Caco-2 (cell line): ENCODE results near the gene PRRC2A. TPM values are rescaled to one million over a fixed set of nuclear protein-coding genes. Genes with fewer than 3 reads are reported as not detected.

Experiments
- BruUV-seq: library from RNA; stranded (reverse); fragments of 400-500 nt; replicated peaks from 2 replicates; lab custom pipeline; 2021; lab: Mats Ljungman, UMichigan
- CTCF ChIA-PET: fragments of 300-600 bp; sonication (Branson Sonifier 250); formaldehyde crosslinking; loops from one replicate; lab custom pipeline; 2022; ENCODE audit warnings: antibody characterized with exemption; lab: Charles Lee
- POLR2A ChIA-PET: fragments of 300-600 bp; sonication (Branson Sonifier 250); formaldehyde crosslinking; loops from one replicate; lab custom pipeline; 2022; ENCODE audit warnings: antibody characterized with exemption; lab: Charles Lee
- DNase-seq, 2 experiments: peaks; one replicate each; pipeline versions ENCODE4 v3.0.0 to v3.0.0-alpha.2; 2020 to 2022
- H3K27me3 ChIP-seq: replicated peaks from 2 replicates; pipeline ENCODE4 v1.6.0; 2011; ENCODE audit warnings: low read length; ENCODE audit not compliant: control insufficient read depth, insufficient read depth
- H3K36me3 ChIP-seq: 2 replicates; pipeline ENCODE4 v1.5.1; 2011; ENCODE audit warnings: low read length; ENCODE audit not compliant: control insufficient read depth, insufficient read depth
- H3K4me1 ChIP-seq: fragments of 250-450 bp; sonication (Bioruptor Pico); 2 replicates; pipeline ENCODE4 v1.5.1; 2020; ENCODE audit warnings: mild to moderate bottlenecking
- H3K4me3 ChIP-seq: 2 replicates; pipeline ENCODE4 v1.5.1; 2011; ENCODE audit warnings: low read depth, mild to moderate bottlenecking, control low read depth, low read length
- H3K9me3 ChIP-seq: fragments of 250-450 bp; sonication (Bioruptor Pico); 2 replicates; pipeline ENCODE4 v1.5.1; 2020; ENCODE audit warnings: mild to moderate bottlenecking, moderate library complexity
- H3K27ac Mint-ChIP-seq: one replicate; pipeline ENCODE4 v1.8.0; 2022; ENCODE audit warnings: mixed read lengths; ENCODE audit not compliant: unreplicated experiment
- H3K27me3 Mint-ChIP-seq: one replicate; pipeline ENCODE4 v1.8.0; 2022; ENCODE audit warnings: mixed read lengths; ENCODE audit not compliant: insufficient read depth, unreplicated experiment
- H3K36me3 Mint-ChIP-seq: one replicate; pipeline ENCODE4 v1.8.0; 2022; ENCODE audit warnings: mild to moderate bottlenecking, mixed read lengths; ENCODE audit not compliant: insufficient read depth, unreplicated experiment
- H3K4me1 Mint-ChIP-seq: one replicate; pipeline ENCODE4 v1.8.0; 2022; ENCODE audit warnings: low read depth, mixed read lengths; ENCODE audit not compliant: unreplicated experiment
- H3K4me3 Mint-ChIP-seq: one replicate; pipeline ENCODE4 v1.8.0; 2022; ENCODE audit warnings: mild to moderate bottlenecking, moderate library complexity, mixed read lengths; ENCODE audit not compliant: unreplicated experiment
- H3K9me3 Mint-ChIP-seq: one replicate; pipeline ENCODE4 v1.8.0; 2022; ENCODE audit warnings: mixed read lengths; ENCODE audit not compliant: unreplicated experiment
- intact Hi-C: fragments of 100-400 bp; cut with micrococcal nuclease; formaldehyde crosslinking; loops from one replicate; pipeline ENCODE4 v1.10.0; 2022; ENCODE audit not compliant: unreplicated experiment
- total RNA-seq: library from RNA; stranded (reverse); gene quantifications from 2 replicates; pipeline ENCODE4 v1.2.3, GENCODE V29; 2022
- TF ChIP-seq, protein P1 (sequence below), 2 experiments: fragments of 200-600 bp in 1 of 2; IDR thresholded peaks; 1 replicate in 1 of 2; 2 replicates in 1 of 2; pipeline versions ENCODE4 v1.5.1 to v1.8.0; 2011 to 2022; ENCODE audit warnings: antibody characterized with exemption in 1 of 2, control low read depth in 1 of 2, inconsistent platforms in 1 of 2, low read depth in 1 of 2, low read length in 1 of 2, mild to moderate bottlenecking in 1 of 2, moderate library complexity in 1 of 2; ENCODE audit not compliant: insufficient read depth in 1 of 2, severe bottlenecking in 1 of 2, unreplicated experiment in 1 of 2

Gene PRRC2A
- total RNA-seq, 1 experiment from 2014 or later = 222 TPM

DNA sequence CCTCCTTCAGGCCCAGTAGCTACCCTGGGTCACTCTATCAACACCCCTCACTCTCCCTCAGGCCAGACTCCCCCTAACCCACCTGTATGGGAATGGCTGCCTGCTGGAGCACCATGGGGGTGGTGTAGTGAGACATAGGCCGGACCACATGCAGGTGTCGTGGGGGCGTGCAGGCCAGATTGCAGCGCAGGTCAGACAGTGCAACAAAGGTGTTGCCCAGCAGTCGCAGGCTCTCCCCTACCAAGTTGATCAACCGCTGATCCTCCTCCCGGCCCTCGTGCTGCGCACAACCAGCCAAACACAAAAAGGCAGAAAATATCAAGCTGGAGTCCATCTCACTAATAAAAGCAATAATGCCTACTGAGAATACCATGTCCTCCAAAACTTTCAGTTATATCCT, 24.8 kb downstream of the PRRC2A start:
- no peaks in the 10 kb centered on the region for H3K9me3 Mint-ChIP-seq
- CTCF ChIA-PET = interaction anchor here (1.1 kb wide), 1 partner anchor 46 kb away, joined by 4 read pairs; no protein-coding TSS in a partner anchor

DNA sequence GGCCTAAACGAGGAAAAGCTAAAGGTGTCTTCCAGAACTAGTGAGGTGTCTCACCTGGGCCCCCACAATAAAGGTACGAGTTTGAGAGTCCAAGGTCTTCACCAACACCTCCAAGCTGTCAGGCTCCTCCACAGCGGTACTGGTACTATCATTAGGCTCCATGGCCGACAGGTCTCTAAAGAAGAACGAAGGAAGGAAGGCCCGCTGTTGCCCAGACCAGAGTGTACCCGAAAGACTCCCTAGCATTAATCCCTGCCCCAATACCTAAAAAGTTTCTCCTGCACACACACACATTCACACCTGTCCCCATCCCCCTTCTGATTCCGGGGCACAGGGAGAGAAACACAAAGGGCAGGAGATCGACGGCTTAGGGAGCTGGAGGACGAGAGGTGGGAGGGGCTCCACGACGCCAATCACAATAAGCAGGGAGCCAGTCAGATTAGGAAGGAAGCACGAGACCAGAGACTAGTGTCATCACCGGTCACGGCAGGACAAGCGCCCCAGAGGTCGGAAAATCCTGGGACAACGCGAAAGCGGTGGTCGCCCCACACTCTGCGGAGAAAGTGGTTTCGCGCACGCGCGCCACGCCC, 31.2 kb downstream of the PRRC2A start:
- peak; percentile 82 to 83 for DNase-seq
- BruUV-seq = TSS peak; percentile 55
- Histone ChIP-seq H3K36me3 (peaks cover 6% of the 10 kb centered on the region), H3K27me3 (no peaks in the 10 kb centered on the region), H3K4me1 (peaks cover 36% of the 10 kb centered on the region), H3K4me3 (peak overlapping the region; percentile 97), H3K9me3 (no peaks in the 10 kb centered on the region)
- ChIA-PET CTCF (interaction anchor here (0.6 to 1.5 kb wide), 4 partner anchors 9 to 211 kb away, joined by 3 to 6 read pairs (median 4); partner anchors contain the start of genes C6orf47, GPANK1 and NEU1), POLR2A (interaction anchor here (0.9 to 1.8 kb wide), 7 partner anchors 9 to 211 kb away, joined by 3 to 17 read pairs (median 8); partner anchors contain the start of genes C6orf47, GPANK1, LSM2 and NEU1)
- peaks cover 72% of the 10 kb centered on the region for H3K36me3 Mint-ChIP-seq
- intact Hi-C loops = loop anchor here (1.0 to 2.0 kb wide), 3 partner anchors 9 to 31 kb away; partner anchors contain the start of genes C6orf47 and PRRC2A
- peak overlapping the region; percentile 98 for H3K4me3 Mint-ChIP-seq
- no peaks in the 10 kb centered on the region for H3K9me3 Mint-ChIP-seq
- H3K4me1 Mint-ChIP-seq = peaks cover 17% of the 10 kb centered on the region
- TF ChIP-seq, protein P1, sequence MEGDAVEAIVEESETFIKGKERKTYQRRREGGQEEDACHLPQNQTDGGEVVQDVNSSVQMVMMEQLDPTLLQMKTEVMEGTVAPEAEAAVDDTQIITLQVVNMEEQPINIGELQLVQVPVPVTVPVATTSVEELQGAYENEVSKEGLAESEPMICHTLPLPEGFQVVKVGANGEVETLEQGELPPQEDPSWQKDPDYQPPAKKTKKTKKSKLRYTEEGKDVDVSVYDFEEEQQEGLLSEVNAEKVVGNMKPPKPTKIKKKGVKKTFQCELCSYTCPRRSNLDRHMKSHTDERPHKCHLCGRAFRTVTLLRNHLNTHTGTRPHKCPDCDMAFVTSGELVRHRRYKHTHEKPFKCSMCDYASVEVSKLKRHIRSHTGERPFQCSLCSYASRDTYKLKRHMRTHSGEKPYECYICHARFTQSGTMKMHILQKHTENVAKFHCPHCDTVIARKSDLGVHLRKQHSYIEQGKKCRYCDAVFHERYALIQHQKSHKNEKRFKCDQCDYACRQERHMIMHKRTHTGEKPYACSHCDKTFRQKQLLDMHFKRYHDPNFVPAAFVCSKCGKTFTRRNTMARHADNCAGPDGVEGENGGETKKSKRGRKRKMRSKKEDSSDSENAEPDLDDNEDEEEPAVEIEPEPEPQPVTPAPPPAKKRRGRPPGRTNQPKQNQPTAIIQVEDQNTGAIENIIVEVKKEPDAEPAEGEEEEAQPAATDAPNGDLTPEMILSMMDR (IDR thresholded peaks at IDR 0.05; ENCODE audit: insufficient read depth in 1 of 2, low read depth in 1 of 2, low read length in 1 of 2, severe bottlenecking in 1 of 2, unreplicated experiment in 1 of 2) = no peak
- H3K27ac Mint-ChIP-seq = peak overlapping the region; percentile 99
- no peaks in the 10 kb centered on the region for H3K27me3 Mint-ChIP-seq

More for the DNA sequence above, 24.8 kb downstream of the PRRC2A start:
- Mint-ChIP-seq H3K4me1 (no peaks in the 10 kb centered on the region), H3K36me3 (peaks cover 75% of the 10 kb centered on the region), H3K4me3 (no peak overlapping the region), H3K27me3 (no peaks in the 10 kb centered on the region), H3K27ac (no peak overlapping the region)
- POLR2A ChIA-PET = interaction anchor here (0.6 kb wide), 1 partner anchor 217 kb away, joined by 3 read pairs; the partner anchor contains the start of gene NEU1
- Histone ChIP-seq H3K9me3 (no peaks in the 10 kb centered on the region), H3K4me3 (no peak overlapping the region), H3K36me3 (peaks cover 11% of the 10 kb centered on the region), H3K4me1 (no peaks in the 10 kb centered on the region), H3K27me3 (no peaks in the 10 kb centered on the region)
- TF ChIP-seq, protein P1 (IDR thresholded peaks at IDR 0.05; ENCODE audit: insufficient read depth in 1 of 2, low read depth in 1 of 2, low read length in 1 of 2, severe bottlenecking in 1 of 2, unreplicated experiment in 1 of 2) = no peak
- intact Hi-C loops = no loop called here
- no TSS peak for BruUV-seq
- DNase-seq = no peak

DNA sequence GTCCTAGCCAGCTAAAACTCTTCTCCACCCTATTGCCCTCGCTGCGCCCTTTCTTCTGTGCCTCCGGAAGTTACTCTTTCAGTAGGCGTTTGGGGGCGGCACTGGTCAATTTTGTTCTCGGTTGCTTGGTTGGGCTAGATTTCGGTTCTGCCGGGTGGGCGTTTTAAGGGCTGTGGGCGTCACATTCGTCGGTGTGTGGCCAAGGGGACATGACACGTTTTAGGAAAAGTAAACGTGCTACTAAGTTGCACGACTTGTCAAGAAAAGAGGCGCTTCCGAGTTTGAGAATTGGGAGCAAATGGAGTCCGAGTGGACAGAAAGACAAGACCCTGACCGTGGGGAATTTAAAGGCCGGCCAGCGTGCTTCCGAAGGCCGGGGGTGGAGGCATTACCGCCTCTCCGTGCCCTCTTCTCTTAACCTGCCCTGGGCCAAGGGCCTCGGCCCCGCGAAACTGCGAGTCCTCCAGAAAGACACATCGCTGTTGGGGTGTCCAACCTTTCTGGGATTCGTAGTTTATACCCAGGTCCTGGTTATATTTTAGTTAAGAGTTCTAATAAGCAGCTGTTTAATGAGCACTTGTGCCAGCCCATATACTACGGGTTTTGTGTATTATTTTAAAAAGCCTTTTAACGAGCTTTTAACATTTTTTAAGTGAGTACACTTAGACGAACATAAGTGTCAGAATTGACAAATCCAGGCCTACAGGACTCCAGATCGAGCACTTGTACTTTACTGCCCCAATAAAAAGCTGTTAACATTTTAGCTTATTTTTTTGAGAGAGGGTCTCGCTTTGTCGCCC, 32.6 kb downstream of the PRRC2A start:
- peak overlapping the region; percentile 98 for H3K4me3 Mint-ChIP-seq
- H3K36me3 ChIP-seq = peaks cover 7% of the 10 kb centered on the region
- BruUV-seq = TSS peak; percentile 95
- intact Hi-C loops = loop anchor here (1.0 to 2.0 kb wide), 3 partner anchors 7 to 32 kb away; partner anchors contain the start of genes C6orf47 and PRRC2A
- peak in 1 of 2 experiments; percentile 90 for DNase-seq
- peak overlapping the region; percentile 99 for H3K27ac Mint-ChIP-seq
- H3K27me3 Mint-ChIP-seq = no peaks in the 10 kb centered on the region
- no peaks in the 10 kb centered on the region for H3K9me3 Mint-ChIP-seq
- ChIA-PET POLR2A (interaction anchor here (0.7 to 1.8 kb wide), 7 partner anchors 8 to 210 kb away, joined by 3 to 17 read pairs (median 7); partner anchors contain the start of genes C6orf47, GPANK1, HSPA1B and LSM2), CTCF (interaction anchor here (0.6 to 1.5 kb wide), 4 partner anchors 7 to 210 kb away, joined by 3 to 6 read pairs (median 3); partner anchors contain the start of genes C6orf47, GPANK1 and NEU1)
- H3K36me3 Mint-ChIP-seq = peaks cover 68% of the 10 kb centered on the region
- H3K4me1 Mint-ChIP-seq = peaks cover 26% of the 10 kb centered on the region
- peak overlapping the region; percentile 97 for H3K4me3 ChIP-seq
- peaks cover 36% of the 10 kb centered on the region for H3K4me1 ChIP-seq
- H3K9me3 ChIP-seq = no peaks in the 10 kb centered on the region
- no peaks in the 10 kb centered on the region for H3K27me3 ChIP-seq
- TF ChIP-seq, protein P1 (IDR thresholded peaks at IDR 0.05; ENCODE audit: insufficient read depth in 1 of 2, low read depth in 1 of 2, low read length in 1 of 2, severe bottlenecking in 1 of 2, unreplicated experiment in 1 of 2) = peak in 1 of 2 experiments; percentile 16
